Endodermal cell (in vitro differentiated cells): ENCODE data around the gene ACAP3. TPM values are rescaled to one million over a fixed set of nuclear protein-coding genes. Genes with fewer than 3 reads are reported as not detected.

Experiments used
- DNase-seq: peaks from one replicate; pipeline ENCODE4 v3.0.0-alpha.2; 2017
- H3K27ac ChIP-seq: 2 replicates; pipeline ENCODE4 v1.5.1; 2013; ENCODE audit warnings: mild to moderate bottlenecking, low read depth, low read length, moderate library complexity
- H3K27me3 ChIP-seq: 2 replicates; pipeline ENCODE4 v1.6.1; 2013; ENCODE audit warnings: mild to moderate bottlenecking, low read length, moderate library complexity; ENCODE audit not compliant: insufficient read depth, control insufficient read depth, poor library complexity, severe bottlenecking
- H3K36me3 ChIP-seq: 2 replicates; pipeline ENCODE4 v1.7.0; 2013; ENCODE audit warnings: mild to moderate bottlenecking, low read length, moderate library complexity; ENCODE audit not compliant: control insufficient read depth, insufficient read depth
- H3K4me1 ChIP-seq: one replicate; pipeline ENCODE4 v1.7.0; 2013; ENCODE audit warnings: low read length; ENCODE audit not compliant: control insufficient read depth, insufficient read depth
- H3K4me3 ChIP-seq: 2 replicates; pipeline ENCODE4 v1.5.1; 2013; ENCODE audit warnings: mild to moderate bottlenecking, low read length, moderate library complexity
- H3K9ac ChIP-seq: 2 replicates; pipeline ENCODE4 v1.6.1; 2013; ENCODE audit warnings: mild to moderate bottlenecking, low read length, moderate library complexity; ENCODE audit not compliant: poor library complexity, severe bottlenecking; ENCODE audit errors: extremely low read depth
- H3K9me3 ChIP-seq: 2 replicates; pipeline ENCODE4 v1.6.1; 2013; ENCODE audit warnings: mild to moderate bottlenecking, low read length, moderate library complexity; ENCODE audit not compliant: control insufficient read depth
- H3K27ac Mint-ChIP-seq: 2 replicates; pipeline ENCODE4 v1.8.0; 2020; ENCODE audit warnings: mixed read lengths
- H3K27me3 Mint-ChIP-seq: 2 replicates; pipeline ENCODE4 v1.8.0; 2021; ENCODE audit warnings: mild to moderate bottlenecking, mixed read lengths; ENCODE audit not compliant: insufficient read depth
- H3K36me3 Mint-ChIP-seq: 2 replicates; pipeline ENCODE4 v1.8.0; 2020; ENCODE audit warnings: low read depth, mixed read lengths
- H3K4me1 Mint-ChIP-seq: 2 replicates; pipeline ENCODE4 v1.8.0; 2020; ENCODE audit warnings: mixed read lengths
- H3K4me3 Mint-ChIP-seq: 2 replicates; pipeline ENCODE4 v1.8.0; 2020; ENCODE audit warnings: mild to moderate bottlenecking, moderate library complexity, mixed read lengths
- H3K9me3 Mint-ChIP-seq: 2 replicates; pipeline ENCODE4 v1.8.0; 2020; ENCODE audit warnings: mild to moderate bottlenecking, mixed read lengths
- CTCF ChIP-seq: fragments of 200-600 bp; sonication (generic); conservative IDR thresholded peaks from 2 replicates; pipeline ENCODE4 v1.5.0; 2021; ENCODE audit warnings: antibody characterized with exemption, mild to moderate bottlenecking
- WGBS, 2 experiments: methylation state at CpG; one replicate each; pipeline versions ENCODE4 v1.1.5 to v1.1.7; 2013; ENCODE audit warnings: missing lambda C conversion rate in 2 of 2, mixed read lengths in 1 of 2; ENCODE audit not compliant: insufficient coverage in 1 of 2, insufficient read length in 1 of 2; 5-methylcytosine and 5-hydroxymethylcytosine counted together
- total RNA-seq, 2 donors: library from RNA; stranded (reverse); fragmentation: NEBNext Ultra II Directional in 1 of 2; extraction: Animal tissue kit (Norgen Biotek cat#: 25700) in 1 of 2; gene quantifications; 2 replicates in 1 of 2; 3 replicates in 1 of 2; pipeline ENCODE4 v1.2.1, GENCODE V29; 2021

The ACAP3 gene
- total RNA-seq, 2 donors from 2014 or later = 36.8 to 43.5 TPM

- WGBS, 2 experiments = 82 to 89% methylated on average over 15 to 16 of the region's 16 CpGs
- no peaks in the 10 kb centered on the region for H3K36me3 ChIP-seq
- TF ChIP-seq CTCF = no peak
- peaks cover 5% of the 10 kb centered on the region for H3K4me1 Mint-ChIP-seq
- H3K27ac Mint-ChIP-seq = no peak overlapping the region
- no peak for DNase-seq
- H3K4me3 ChIP-seq = peak overlapping the region; percentile 86
- no peak overlapping the region for H3K27ac ChIP-seq
- no peaks in the 10 kb centered on the region for H3K4me1 ChIP-seq
- no peaks in the 10 kb centered on the region for H3K27me3 ChIP-seq
- no peaks in the 10 kb centered on the region for H3K27me3 Mint-ChIP-seq
- H3K9ac ChIP-seq = peak overlapping the region; percentile 47
- peak overlapping the region; percentile 59 for H3K4me3 Mint-ChIP-seq
- H3K9me3 Mint-ChIP-seq = no peaks in the 10 kb centered on the region
- peaks cover 2% of the 10 kb centered on the region for H3K36me3 Mint-ChIP-seq
- no peaks in the 10 kb centered on the region for H3K9me3 ChIP-seq
Measured at GRCh38 chr1:1325288-1326074, 17.8 kb upstream of the ACAP3 start.

- TF ChIP-seq CTCF = no peak
- peak within 1 kb of the TSS; percentile 24 for H3K27ac ChIP-seq
- no peaks in the 10 kb centered on the region for H3K27me3 Mint-ChIP-seq
Measured at GRCh38 chr1:1324524-1325287, 17.0 kb upstream of the ACAP3 start, which contains the start of the genes CPTP and INTS11. CPTP (plus strand) TSS chr1:1324802; CDS start chr1:1326911, 2,109 bp downstream. INTS11 (minus strand) TSS chr1:1324660; CDS start chr1:1324608, 52 bp downstream.

GRCh38 chr1:1324084-1324523, 16.4 kb upstream of the ACAP3 start:
- Histone ChIP-seq H3K27me3 (no peaks in the 10 kb centered on the region), H3K27ac (peak overlapping the region; percentile 24), H3K4me1 (no peaks in the 10 kb centered on the region), H3K9ac (peak overlapping the region; percentile 51), H3K4me3 (peak overlapping the region; percentile 78), H3K9me3 (no peaks in the 10 kb centered on the region), H3K36me3 (peaks cover 6% of the 10 kb centered on the region)
- TF ChIP-seq CTCF = no peak
- DNase-seq = no peak
- Mint-ChIP-seq H3K27me3 (no peaks in the 10 kb centered on the region), H3K36me3 (peaks cover 9% of the 10 kb centered on the region), H3K27ac (no peak overlapping the region), H3K4me1 (peaks cover 5% of the 10 kb centered on the region), H3K4me3 (peak overlapping the region; percentile 59), H3K9me3 (no peaks in the 10 kb centered on the region)
- WGBS, 2 experiments = 0% methylated on average over 5 to 40 of the region's 41 CpGs

More at GRCh38 chr1:1324524-1325287, 17.0 kb upstream of the ACAP3 start, which contains the start of the genes CPTP and INTS11:
- peak within 1 kb of the TSS; percentile 86 for H3K4me3 ChIP-seq
- peaks cover under 1% of the 10 kb centered on the region for H3K36me3 ChIP-seq
- H3K4me1 ChIP-seq = no peaks in the 10 kb centered on the region
- 1 to 3% methylated on average over 30 to 84 of the region's 84 CpGs for WGBS, 2 experiments
- Mint-ChIP-seq H3K4me3 (peak within 1 kb of the TSS; percentile 59), H3K27ac (peak within 1 kb of the TSS; percentile 11), H3K9me3 (no peaks in the 10 kb centered on the region), H3K4me1 (peaks cover 5% of the 10 kb centered on the region), H3K36me3 (peaks cover 3% of the 10 kb centered on the region)
- no peaks in the 10 kb centered on the region for H3K9me3 ChIP-seq
- H3K9ac ChIP-seq = peak within 1 kb of the TSS; percentile 51
- DNase-seq = peak; percentile 97
- H3K27me3 ChIP-seq = no peaks in the 10 kb centered on the region
